Astrocyte of the cerebellum (primary cell): ENCODE data around the gene THAP3.

Source experiments
- DNase-seq: peaks from one replicate; pipeline ENCODE4 v3.0.0-alpha.2; 2011; ENCODE audit warnings: low read depth
- H3K4me3 ChIP-seq: 2 replicates; pipeline ENCODE4 v1.5.1; 2011; ENCODE audit warnings: mild to moderate bottlenecking, low read depth, low read length, moderate library complexity
- in situ Hi-C: cut with HindIII; loops from 2 replicates; pipeline ENCODE4 v1.10.0; 2017; ENCODE audit warnings: low sequenced_read_pairs
- TF ChIP-seq, protein P1 (sequence below): IDR thresholded peaks from 2 replicates; pipeline ENCODE4 v1.5.1; 2012; ENCODE audit warnings: low read length, low read depth, moderate library complexity, mild to moderate bottlenecking; ENCODE audit errors: missing control alignments

THAP3 gene

DNA sequence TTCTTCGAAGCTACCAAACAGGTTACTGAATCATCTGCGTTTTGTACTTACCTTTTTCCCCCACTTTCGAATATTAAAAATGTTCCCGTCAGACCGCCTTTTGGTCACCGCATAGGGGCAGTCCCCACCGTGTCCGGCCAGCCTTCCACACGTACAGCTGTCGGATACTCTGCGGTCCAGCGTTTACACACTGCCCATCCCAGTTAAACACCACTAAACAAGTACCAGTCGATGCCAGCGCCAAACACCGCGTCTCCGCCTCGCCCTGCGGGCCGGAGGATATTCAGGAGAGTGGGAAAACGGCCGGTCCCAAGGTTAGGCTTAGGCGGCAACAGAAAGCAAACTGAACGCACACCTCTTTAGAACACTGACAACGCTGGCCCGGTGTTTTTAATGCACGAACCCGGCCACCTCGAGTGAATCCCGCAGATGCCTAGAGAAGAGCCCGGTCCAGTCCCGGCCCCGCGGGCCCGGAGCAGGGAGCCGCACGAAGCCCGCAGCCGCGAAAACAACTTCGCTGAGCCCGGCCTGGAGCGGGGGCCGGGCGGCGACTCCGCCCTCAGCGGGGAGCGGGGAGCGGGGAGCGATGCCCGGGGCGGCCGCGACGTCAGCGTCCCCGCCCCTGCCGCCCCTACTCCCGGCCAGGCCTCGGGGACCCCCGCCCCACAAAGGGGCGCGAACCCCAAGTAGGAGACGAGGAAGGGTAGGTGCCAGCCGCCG lies 11.9 kb upstream of the THAP3 start:
- in situ Hi-C loops = no loop called here
- TF ChIP-seq, protein P1, sequence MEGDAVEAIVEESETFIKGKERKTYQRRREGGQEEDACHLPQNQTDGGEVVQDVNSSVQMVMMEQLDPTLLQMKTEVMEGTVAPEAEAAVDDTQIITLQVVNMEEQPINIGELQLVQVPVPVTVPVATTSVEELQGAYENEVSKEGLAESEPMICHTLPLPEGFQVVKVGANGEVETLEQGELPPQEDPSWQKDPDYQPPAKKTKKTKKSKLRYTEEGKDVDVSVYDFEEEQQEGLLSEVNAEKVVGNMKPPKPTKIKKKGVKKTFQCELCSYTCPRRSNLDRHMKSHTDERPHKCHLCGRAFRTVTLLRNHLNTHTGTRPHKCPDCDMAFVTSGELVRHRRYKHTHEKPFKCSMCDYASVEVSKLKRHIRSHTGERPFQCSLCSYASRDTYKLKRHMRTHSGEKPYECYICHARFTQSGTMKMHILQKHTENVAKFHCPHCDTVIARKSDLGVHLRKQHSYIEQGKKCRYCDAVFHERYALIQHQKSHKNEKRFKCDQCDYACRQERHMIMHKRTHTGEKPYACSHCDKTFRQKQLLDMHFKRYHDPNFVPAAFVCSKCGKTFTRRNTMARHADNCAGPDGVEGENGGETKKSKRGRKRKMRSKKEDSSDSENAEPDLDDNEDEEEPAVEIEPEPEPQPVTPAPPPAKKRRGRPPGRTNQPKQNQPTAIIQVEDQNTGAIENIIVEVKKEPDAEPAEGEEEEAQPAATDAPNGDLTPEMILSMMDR = no peak
- H3K4me3 ChIP-seq = peak overlapping the region; percentile 79
- DNase-seq = no peak

DNA sequence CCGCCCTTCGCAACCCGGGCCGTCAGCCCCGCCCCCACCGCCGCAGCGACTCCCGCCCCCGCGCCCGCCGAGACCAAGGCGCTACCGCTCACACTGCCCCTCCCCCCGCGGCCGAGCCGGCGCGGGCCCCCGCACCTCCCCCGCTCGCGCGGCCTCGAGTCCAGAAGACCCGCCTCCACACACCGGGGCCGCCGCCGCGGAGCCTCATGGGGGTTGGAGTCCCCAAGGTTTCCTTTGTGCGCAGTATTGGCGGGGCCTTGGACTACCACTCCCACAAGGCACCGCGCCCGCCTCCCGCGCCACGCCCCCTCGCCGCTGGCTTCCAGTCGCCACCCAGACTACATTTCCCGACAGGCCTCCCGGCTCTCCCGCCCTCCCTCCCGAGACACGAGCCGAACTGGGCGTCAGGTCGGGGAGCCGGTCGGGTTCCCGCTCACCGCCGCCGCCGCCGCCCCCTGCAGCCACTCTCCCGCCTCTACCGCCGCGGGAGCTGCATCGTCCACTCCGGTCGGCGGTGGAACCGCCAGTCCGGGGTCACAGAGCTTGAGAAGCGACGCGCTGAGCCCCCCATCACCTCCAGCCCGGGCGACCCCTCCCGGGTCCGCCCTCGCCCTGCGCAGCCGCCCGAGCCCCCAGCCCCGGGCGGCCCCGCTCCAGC lies 11.2 kb upstream of the THAP3 start, which contains the start of gene PHF13:
PHF13 (plus strand) TSS at position 371 of the 658 bp plus-strand sequence. CDS start 336 bp downstream, outside the sequence.
- TF ChIP-seq, protein P1 = no peak
- in situ Hi-C loops = no loop called here
- H3K4me3 ChIP-seq = peak within 1 kb of the TSS; percentile 79
- DNase-seq = peak; percentile 98

DNA sequence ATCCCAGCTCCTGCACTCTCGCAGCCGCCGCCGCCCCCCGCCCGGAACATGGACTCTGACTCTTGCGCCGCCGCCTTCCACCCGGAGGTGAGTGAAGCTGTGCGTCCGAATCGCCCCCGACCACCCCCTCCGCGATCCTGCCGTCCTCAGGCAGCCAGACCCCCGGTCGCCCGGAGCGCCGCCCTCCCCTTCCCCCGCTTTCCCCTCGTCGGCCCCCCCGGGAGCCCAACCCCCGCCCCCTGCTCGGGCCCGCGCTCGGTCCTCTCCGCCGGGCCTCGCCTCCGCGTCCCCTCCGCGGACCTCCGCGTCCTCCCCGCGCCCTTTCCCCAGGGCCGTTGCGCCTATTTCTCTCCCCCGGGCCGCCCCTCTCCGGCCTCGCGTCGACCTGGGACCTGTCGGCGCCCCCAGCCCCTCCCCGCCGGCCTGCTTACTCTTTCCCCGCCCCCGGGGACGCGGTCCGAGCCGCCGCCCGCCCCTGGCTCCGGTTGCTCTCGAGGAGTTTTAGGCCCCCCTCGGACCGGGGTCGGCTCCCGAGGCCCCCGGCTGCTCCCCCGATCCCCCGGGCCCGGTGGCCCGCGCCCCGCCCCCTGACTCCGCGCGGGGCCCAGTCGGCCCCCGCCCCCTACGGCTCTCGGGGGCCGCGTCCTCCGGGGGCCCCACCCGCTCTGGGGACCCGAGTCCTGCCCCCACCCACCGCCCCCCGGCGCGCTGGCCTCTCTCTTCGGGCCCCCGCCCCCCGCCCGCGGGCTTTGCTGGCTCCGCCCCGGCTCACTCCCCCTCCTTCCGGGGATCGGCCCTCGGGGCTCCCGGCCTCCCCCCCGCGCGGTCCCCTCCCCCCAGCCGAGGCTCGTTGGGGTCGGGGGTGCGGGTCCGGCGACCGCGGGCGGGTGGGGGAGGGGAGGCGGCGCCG lies 10.4 kb upstream of the THAP3 start:
- peak overlapping the region; percentile 66 for H3K4me3 ChIP-seq
- TF ChIP-seq, protein P1 = no peak
- in situ Hi-C loops = no loop called here
- no peak for DNase-seq

DNA sequence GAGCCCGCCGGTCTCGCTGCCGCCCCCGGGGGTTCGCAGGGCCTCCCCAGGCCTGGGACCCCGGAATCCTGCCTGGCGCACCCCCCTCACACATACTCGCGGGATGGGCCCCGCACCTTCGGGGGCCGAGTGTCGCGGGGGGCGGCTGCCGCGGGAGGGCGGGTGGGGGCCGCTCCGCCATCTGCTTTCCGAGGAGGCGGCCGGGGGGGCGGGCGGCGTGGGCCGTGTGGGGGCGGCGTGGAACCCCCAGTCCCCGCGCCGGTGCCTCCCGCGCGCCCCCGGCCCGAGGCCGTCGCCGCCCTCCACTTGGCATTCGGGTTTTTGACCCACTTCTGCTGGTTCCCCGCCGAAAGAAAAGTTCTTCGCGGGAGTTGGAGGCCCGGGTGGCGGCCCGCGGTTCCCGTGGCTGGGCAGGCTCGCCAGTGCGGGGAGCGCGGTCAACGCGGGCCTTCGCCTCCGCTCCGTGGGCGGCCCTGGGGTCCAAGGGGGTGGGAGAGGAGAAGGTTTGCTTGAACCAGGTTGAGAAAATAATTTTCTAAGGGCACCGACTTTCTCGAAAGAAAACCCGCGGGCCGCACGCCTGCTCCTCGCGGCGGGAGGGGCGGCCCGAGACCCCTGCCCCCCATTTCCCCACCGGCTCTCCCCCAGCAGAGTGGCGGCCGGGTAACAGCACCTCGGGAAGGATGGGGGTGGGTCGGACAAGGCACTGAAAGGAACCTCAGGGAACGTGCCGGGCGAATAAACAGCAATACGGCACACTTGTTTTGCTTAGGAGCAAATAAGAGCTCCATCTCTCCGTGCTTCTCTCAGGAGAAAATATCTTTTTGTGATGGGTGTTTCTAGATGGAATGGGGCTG lies 9.5 kb upstream of the THAP3 start:
- no peak for DNase-seq
- peak overlapping the region; percentile 66 for H3K4me3 ChIP-seq
- TF ChIP-seq, protein P1 = no peak
- in situ Hi-C loops = no loop called here

DNA sequence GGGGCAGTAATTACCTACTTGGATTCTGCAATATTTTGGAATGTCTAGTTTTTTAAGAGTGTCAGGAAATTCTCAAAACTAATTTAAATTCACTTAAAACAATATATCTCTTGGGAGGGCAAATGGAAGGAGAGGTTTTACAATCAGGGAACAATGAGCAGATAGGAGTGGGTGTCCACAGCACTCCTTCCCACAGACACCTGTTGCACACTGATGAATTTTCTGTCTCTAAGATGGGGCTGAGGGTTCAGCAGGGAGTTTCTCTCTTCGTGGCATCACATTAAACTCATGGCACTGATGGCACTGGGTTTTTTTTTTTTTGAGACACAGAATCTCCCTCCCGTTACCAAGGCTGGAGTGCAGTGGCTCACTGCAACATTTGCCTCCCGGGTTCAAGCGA lies 5.6 kb upstream of the THAP3 start:
- H3K4me3 ChIP-seq = no peak overlapping the region
- TF ChIP-seq, protein P1 = no peak
- in situ Hi-C loops = no loop called here
- DNase-seq = no peak
